IMR-90 (cell line): ENCODE measurements around the gene PRDM10. TPM values are rescaled to one million over a fixed set of nuclear protein-coding genes. Genes with fewer than 3 reads are reported as not detected.

ENCODE experiments used
- ATAC-seq: fragments of 200-7000 bp; cut with Tn5 transposase; 2 replicates; pipeline ENCODE4 v1.9.1; 2020; ENCODE audit warnings: low read depth, mild to moderate bottlenecking, moderate library complexity
- BruUV-seq: library from RNA; stranded (reverse); fragments of 400-500 nt; replicated peaks from 2 replicates; lab custom pipeline; 2021; lab: Mats Ljungman, UMichigan
- CTCF ChIA-PET: fragments of 300-600 bp; formaldehyde crosslinking; extraction: SDS; loops from one replicate; lab custom pipeline; 2021; ENCODE audit warnings: antibody characterized with exemption; lab: Yijun Ruan, JAX
- POLR2A ChIA-PET: fragments of 300-600 bp; sonication (Branson Sonifier 250); formaldehyde crosslinking; loops from one replicate; lab custom pipeline; 2022; ENCODE audit warnings: antibody characterized with exemption; ENCODE audit not compliant: unreplicated experiment; lab: Charles Lee
- DNase-seq: peaks from one replicate; pipeline ENCODE4 v3.0.0; 2013
- H2AFZ ChIP-seq: replicated peaks from 2 replicates; pipeline ENCODE3; 2013; ENCODE audit warnings: low read length, mild to moderate bottlenecking; ENCODE audit not compliant: poor library complexity
- H2AK5ac ChIP-seq: 2 replicates; pipeline ENCODE4 v1.6.1; 2013; ENCODE audit warnings: low read depth, low read length, inconsistent platforms
- H2AK9ac ChIP-seq: replicated peaks from 2 replicates; pipeline ENCODE3; 2013; ENCODE audit warnings: mild to moderate bottlenecking, low read depth, low read length, moderate library complexity; ENCODE audit not compliant: poor library complexity
- H2BK120ac ChIP-seq: 2 replicates; pipeline ENCODE4 v1.6.1; 2013; ENCODE audit warnings: low read depth, low read length, inconsistent platforms
- H2BK15ac ChIP-seq: 3 replicates; pipeline ENCODE4 v1.6.1; 2013; ENCODE audit warnings: low read depth, low read length, inconsistent platforms
- H2BK20ac ChIP-seq: 2 replicates; pipeline ENCODE4 v1.6.1; 2013; ENCODE audit warnings: low read depth, mild to moderate bottlenecking, inconsistent platforms, low read length, moderate library complexity
- H2BK5ac ChIP-seq: 2 replicates; pipeline ENCODE4 v1.6.1; 2013; ENCODE audit warnings: mild to moderate bottlenecking, low read depth, low read length, inconsistent platforms; ENCODE audit not compliant: poor library complexity, severe bottlenecking
- H3K14ac ChIP-seq: replicated peaks from 2 replicates; pipeline ENCODE4 v1.6.1; 2013; ENCODE audit warnings: low read depth, low read length, inconsistent platforms
- H3K18ac ChIP-seq: 2 replicates; pipeline ENCODE4 v1.6.1; 2013; ENCODE audit warnings: low read depth, low read length, control low read depth
- H3K23ac ChIP-seq: 2 replicates; pipeline ENCODE4 v1.6.1; 2013; ENCODE audit warnings: low read depth, low read length, inconsistent platforms
- H3K27ac ChIP-seq: 2 replicates; pipeline ENCODE4 v1.5.1; 2013; ENCODE audit warnings: mild to moderate bottlenecking, control low read depth, low read length; ENCODE audit not compliant: insufficient read depth
- H3K27me3 ChIP-seq: 2 replicates; pipeline ENCODE4 v1.6.1; 2013; ENCODE audit warnings: low read length; ENCODE audit not compliant: control insufficient read depth, insufficient read depth
- H3K36me3 ChIP-seq: 2 replicates; pipeline ENCODE4 v1.6.1; 2013; ENCODE audit warnings: low read length, mixed read lengths; ENCODE audit not compliant: control insufficient read depth, insufficient read depth
- H3K4ac ChIP-seq: 2 replicates; pipeline ENCODE4 v1.6.1; 2013; ENCODE audit warnings: low read depth, low read length, inconsistent platforms
- H3K4me1 ChIP-seq: 2 replicates; pipeline ENCODE4 v1.6.1; 2013; ENCODE audit warnings: low read length, mixed read lengths; ENCODE audit not compliant: control insufficient read depth, insufficient read depth
- H3K4me2 ChIP-seq: 2 replicates; pipeline ENCODE4 v1.6.1; 2013; ENCODE audit warnings: low read depth, mild to moderate bottlenecking, control low read depth, low read length, moderate library complexity
- H3K4me3 ChIP-seq: 2 replicates; pipeline ENCODE4 v1.5.1; 2013; ENCODE audit warnings: low read depth, mild to moderate bottlenecking, control low read depth, low read length, moderate library complexity; ENCODE audit not compliant: insufficient read depth
- H3K56ac ChIP-seq: 2 replicates; pipeline ENCODE4 v1.6.1; 2013; ENCODE audit warnings: low read length, inconsistent platforms; ENCODE audit not compliant: insufficient read depth; ENCODE audit errors: extremely low read depth
- H3K79me1 ChIP-seq, 2 experiments: 2 replicates each; pipeline ENCODE4 v1.6.1; 2013; ENCODE audit warnings: low read length in 2 of 2, inconsistent platforms in 1 of 2, low read depth in 1 of 2
- H3K9ac ChIP-seq: 2 replicates; pipeline ENCODE4 v1.6.1; 2013; ENCODE audit warnings: low read depth, low read length, control low read depth
- H3K9me1 ChIP-seq: 2 replicates; pipeline ENCODE4 v1.6.1; 2013; ENCODE audit warnings: low read length, inconsistent platforms; ENCODE audit not compliant: insufficient read depth
- H3K9me3 ChIP-seq: 2 replicates; pipeline ENCODE4 v1.6.1; 2013; ENCODE audit warnings: low read length; ENCODE audit not compliant: control insufficient read depth, insufficient read depth
- H4K20me1 ChIP-seq: 2 replicates; pipeline ENCODE4 v1.6.1; 2013; ENCODE audit warnings: low read length, inconsistent platforms; ENCODE audit not compliant: insufficient read depth
- H4K5ac ChIP-seq: 2 replicates; pipeline ENCODE4 v1.6.1; 2013; ENCODE audit warnings: mild to moderate bottlenecking, low read depth, low read length, control low read depth
- H4K8ac ChIP-seq, 2 experiments: 2 replicates each; pipeline ENCODE4 v1.6.1; 2013; ENCODE audit warnings: low read depth in 2 of 2, low read length in 2 of 2, control low read depth in 1 of 2, inconsistent platforms in 1 of 2
- H4K91ac ChIP-seq: 2 replicates; pipeline ENCODE4 v1.6.1; 2013; ENCODE audit warnings: low read depth, low read length, inconsistent platforms; ENCODE audit not compliant: insufficient read depth
- CEBPB ChIP-seq: IDR thresholded peaks from 2 replicates; pipeline ENCODE4 v1.6.1; 2012; ENCODE audit warnings: low read depth, low read length, improper control_type of control experiment
- CTCF ChIP-seq: conservative IDR thresholded peaks from 2 replicates; pipeline ENCODE4 v1.5.1; 2012; ENCODE audit warnings: mild to moderate bottlenecking, low read depth, low read length, improper control_type of control experiment
- MAZ ChIP-seq: IDR thresholded peaks from 2 replicates; pipeline ENCODE4 v1.6.1; 2012; ENCODE audit warnings: low read depth, mild to moderate bottlenecking, low read length, improper control_type of control experiment, moderate library complexity, borderline replicate concordance
- MXI1 ChIP-seq: IDR thresholded peaks from 2 replicates; pipeline ENCODE4 v1.6.1; 2012; ENCODE audit warnings: low read depth, mild to moderate bottlenecking, low read length, moderate library complexity, borderline replicate concordance
- NFE2L2 ChIP-seq: fragments of 150-350 bp; IDR thresholded peaks from 2 replicates; pipeline ENCODE4 v1.6.1; 2016; ENCODE audit warnings: low read depth, mild to moderate bottlenecking, low read length
- RAD21 ChIP-seq: IDR thresholded peaks from 2 replicates; pipeline ENCODE4 v1.6.1; 2012; ENCODE audit warnings: low read length, improper control_type of control experiment
- RCOR1 ChIP-seq: IDR thresholded peaks from 2 replicates; pipeline ENCODE4 v1.6.1; 2012; ENCODE audit warnings: mild to moderate bottlenecking, low read length, improper control_type of control experiment; ENCODE audit not compliant: insufficient replicate concordance
- RFX5 ChIP-seq: IDR thresholded peaks from 2 replicates; pipeline ENCODE4 v1.8.0; 2012; ENCODE audit warnings: low read depth, mild to moderate bottlenecking, low read length, moderate library complexity
- SMC3 ChIP-seq: fragments of 150-350 bp; IDR thresholded peaks from 2 replicates; pipeline ENCODE4 v1.6.1; 2016; ENCODE audit warnings: low read depth, mild to moderate bottlenecking, antibody characterized with exemption, low read length, moderate library complexity
- dilution Hi-C: fragments of 300-500 bp; cut with HindIII; formaldehyde crosslinking; loops from one replicate; pipeline ENCODE4 v1.14.3; 2018; ENCODE audit warnings: low sequenced_read_pairs; ENCODE audit not compliant: unreplicated experiment
- in situ Hi-C: fragments of 300-500 bp; cut with MboI; formaldehyde crosslinking; loops from 3 replicates; pipeline ENCODE4 v1.14.3; 2019; ENCODE audit warnings: low sequenced_read_pairs, inconsistent platforms, mixed read lengths
- intact Hi-C: fragments of 100-400 bp; cut with micrococcal nuclease; formaldehyde crosslinking; loops from 2 replicates; pipeline ENCODE4 v1.10.0; 2022
- polyA plus RNA-seq, 3 experiments: library from polyadenylated mRNA; depleted of rRNA; stranded (reverse); fragments of >200 nt; gene quantifications; 2 replicates each; pipeline ENCODE4 v1.2.3, GENCODE V29; 2012; ENCODE audit warnings: low replicate concordance in 1 of 3
- total RNA-seq: library from RNA; depleted of rRNA; stranded (reverse); fragments of >200 nt; gene quantifications from 2 replicates; pipeline ENCODE4 v1.2.3, GENCODE V29; 2012
- TF ChIP-seq, protein P1 (sequence below): fragments of 150-350 bp; IDR thresholded peaks from 2 replicates; pipeline ENCODE4 v1.6.1; 2017; ENCODE audit warnings: mild to moderate bottlenecking, antibody characterized with exemption, low read length, low read depth

Gene PRDM10
- total and polyA plus RNA-seq, 2 of the 4 experiments (the other 2 are of a cell fraction) = 3.1 to 6.5 TPM

- Histone ChIP-seq H3K79me1 (no peaks in the 10 kb centered on the region), H4K20me1 (no peaks in the 10 kb centered on the region), H2AK9ac (no peak overlapping the region), H2AFZ (no peak overlapping the region), H3K9me1 (peaks cover 6% of the 10 kb centered on the region; the same call in 1 of the 2 replicates), H2BK120ac (no peak overlapping the region), H2BK5ac (no peak overlapping the region), H3K9me3 (no peaks in the 10 kb centered on the region), H3K4me3 (no peak overlapping the region), H2BK15ac (no peak overlapping the region), H4K8ac (no peak overlapping the region), H3K56ac (no peak overlapping the region), H3K23ac (no peak overlapping the region), H3K27me3 (no peaks in the 10 kb centered on the region), H2AK5ac (no peak overlapping the region), H3K4ac (no peak overlapping the region), H2BK20ac (no peak overlapping the region), H3K4me2 (no peak overlapping the region), H3K18ac (no peak overlapping the region), H3K9ac (no peak overlapping the region), H3K27ac (no peak overlapping the region), H3K4me1 (no peaks in the 10 kb centered on the region; the same call in 1 of the 2 replicates), H4K5ac (no peak overlapping the region), H3K36me3 (peaks cover 18% of the 10 kb centered on the region), H4K91ac (no peak overlapping the region), H3K14ac (no peak overlapping the region)
- ChIA-PET POLR2A (no interaction called here), CTCF (no interaction called here)
- ATAC-seq (no peak), DNase-seq (no peak)
- in situ Hi-C loops = no loop called here
- TF ChIP-seq RAD21 (no peak), CEBPB (no peak), RFX5 (no peak), CTCF (no peak), RCOR1 (no peak), MAZ (no peak), SMC3 (no peak), MXI1 (no peak), NFE2L2 (no peak)
- TF ChIP-seq, protein P1, sequence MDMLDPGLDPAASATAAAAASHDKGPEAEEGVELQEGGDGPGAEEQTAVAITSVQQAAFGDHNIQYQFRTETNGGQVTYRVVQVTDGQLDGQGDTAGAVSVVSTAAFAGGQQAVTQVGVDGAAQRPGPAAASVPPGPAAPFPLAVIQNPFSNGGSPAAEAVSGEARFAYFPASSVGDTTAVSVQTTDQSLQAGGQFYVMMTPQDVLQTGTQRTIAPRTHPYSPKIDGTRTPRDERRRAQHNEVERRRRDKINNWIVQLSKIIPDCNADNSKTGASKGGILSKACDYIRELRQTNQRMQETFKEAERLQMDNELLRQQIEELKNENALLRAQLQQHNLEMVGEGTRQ = no peak
- intact Hi-C loops = no loop called here
- BruUV-seq = no TSS peak
- dilution Hi-C loops = loop anchor here (25.0 kb wide), 1 partner anchor 194 kb away; no protein-coding TSS in a partner anchor
Observed at GRCh38 chr11:129943036-129943435, 59.6 kb downstream of the PRDM10 start.
